Medulla oblongata (tissue), 1 donor: Measurements from ENCODE around the gene CDH4.
A peak's percentile ranks its signal among the peaks of the same experiment; 100 is the strongest.
"Not testable (repeated sequence)": the region's sequence is repeated elsewhere in the genome, so short reads cannot be mapped to it uniquely, and the experiment has no call there.

Experiments
- DNase-seq: peaks from one replicate; pipeline ENCODE4 v3.0.0-alpha.2; 2015; ENCODE audit errors: extremely low spot score

The CDH4 gene

DNA sequence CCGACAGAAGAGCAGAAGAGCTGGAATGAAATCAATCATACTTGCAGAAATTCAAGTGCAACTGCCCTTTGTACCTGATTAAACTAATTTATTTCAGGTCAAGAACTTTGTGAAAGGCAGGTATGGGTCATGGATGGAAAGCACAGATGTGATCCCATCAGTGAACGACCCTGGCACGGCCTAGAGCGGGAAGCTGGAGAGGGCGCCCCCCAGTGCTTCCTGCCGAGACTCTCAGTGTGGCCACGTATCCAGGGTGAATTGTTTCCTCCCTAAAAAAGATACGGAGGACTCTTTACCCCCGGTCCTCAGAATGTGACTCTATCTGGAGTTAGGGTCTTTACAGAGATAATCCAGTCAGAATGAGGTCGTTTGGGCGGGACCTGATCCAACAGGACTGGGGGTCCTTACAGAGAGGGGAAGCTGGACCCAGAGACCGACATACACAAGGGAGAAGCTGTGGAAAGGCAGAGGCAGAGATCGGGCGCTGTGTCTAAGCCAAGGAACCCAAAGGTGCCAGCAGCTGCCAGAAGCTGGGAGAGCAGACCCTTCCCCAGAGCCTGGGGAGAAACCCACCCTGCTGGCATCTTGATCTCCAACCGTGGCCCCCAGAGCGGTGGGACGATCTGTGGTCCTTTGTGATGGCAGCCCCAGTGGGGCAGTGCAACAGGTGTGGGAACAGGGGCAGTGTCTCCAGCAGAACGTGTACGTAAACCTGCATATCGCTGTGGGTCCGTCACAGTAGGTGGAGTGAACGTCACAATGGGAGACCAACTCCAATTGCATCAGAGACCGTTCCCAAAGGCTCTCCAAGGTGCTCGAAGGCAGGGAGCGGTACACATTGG, 721.7 kb downstream of the CDH4 start:
- no peak for DNase-seq

GRCh38 chr20:61974357-61974665, 722.2 kb downstream of the CDH4 start:
- no peak for DNase-seq

DNA sequence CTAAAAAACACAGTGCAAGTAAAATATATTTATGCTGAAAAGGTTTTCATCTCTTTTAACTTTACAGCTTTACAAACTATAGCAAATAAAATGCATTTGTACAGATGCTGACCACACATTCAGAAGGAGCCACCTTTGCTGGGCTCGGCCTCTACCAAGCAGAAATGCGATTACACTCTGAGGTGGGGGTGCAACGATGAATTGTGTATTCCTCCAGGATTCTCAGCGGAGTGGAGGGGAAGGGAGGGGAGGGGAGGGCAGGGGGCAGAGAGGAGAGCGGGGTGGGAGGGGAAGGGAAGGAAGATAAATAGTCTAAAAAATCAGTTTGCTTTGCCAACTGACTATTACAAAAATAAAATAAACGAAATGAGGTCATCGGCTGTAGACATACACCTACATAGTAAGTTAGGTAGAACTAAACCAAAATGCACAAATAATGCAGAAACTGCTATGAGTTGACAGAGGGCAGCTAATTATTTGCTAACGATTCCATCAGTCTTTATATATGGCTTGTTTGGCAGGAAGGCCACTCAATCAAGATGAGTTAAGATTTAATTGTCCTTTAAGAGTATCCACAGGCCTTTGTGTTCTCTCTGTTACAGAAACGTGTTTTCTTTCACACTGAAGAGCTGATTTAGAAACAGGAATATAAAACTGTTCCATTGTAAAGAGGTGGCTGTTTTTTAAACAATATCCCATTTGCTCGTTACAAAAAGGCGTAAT, 723.5 kb downstream of the CDH4 start:
- DNase-seq = no peak

DNA sequence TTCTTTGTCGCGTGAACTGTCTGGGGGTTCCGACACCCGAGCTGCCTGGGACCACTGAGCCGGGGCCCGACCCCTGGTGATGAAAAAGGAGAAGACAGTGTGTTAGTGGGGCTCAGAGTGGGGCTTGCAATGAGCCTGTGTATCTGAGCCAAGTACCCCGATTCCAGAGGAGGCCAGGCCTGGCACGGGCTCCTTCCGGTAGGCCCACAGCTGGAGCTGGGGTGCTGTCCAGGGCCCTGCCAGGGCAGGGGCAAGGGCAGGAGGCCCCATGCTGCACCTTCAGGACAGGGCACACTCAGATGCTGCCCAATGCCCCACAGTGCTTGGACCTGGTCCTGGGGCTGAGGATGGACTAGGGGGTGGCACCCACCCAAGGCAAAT, 724.2 kb downstream of the CDH4 start:
- no peak for DNase-seq

- DNase-seq = peak; percentile 8
Observed at GRCh38 chr20:61976644-61977418, 724.8 kb downstream of the CDH4 start.

DNA sequence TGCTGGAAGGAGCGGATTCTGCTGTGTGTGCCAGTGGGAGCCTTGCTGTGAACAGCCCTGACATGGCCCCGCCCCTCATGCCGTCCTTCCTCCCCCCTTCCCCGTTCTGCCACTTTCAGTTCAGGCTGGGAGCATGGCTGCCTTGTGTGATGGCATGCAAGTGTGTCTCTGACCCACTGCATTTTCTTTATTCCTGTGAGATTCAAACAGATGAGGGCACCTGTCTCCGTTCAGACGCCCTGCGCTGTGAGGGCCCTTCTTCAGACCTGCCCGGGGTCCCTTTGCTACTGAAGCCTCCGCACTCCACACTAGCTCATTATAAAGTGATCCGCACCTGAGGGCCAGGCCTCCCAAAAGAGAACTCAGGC, 725.3 kb downstream of the CDH4 start:
- no peak for DNase-seq

GRCh38 chr20:61978491-61978890, 726.4 kb downstream of the CDH4 start:
- DNase-seq = no peak

DNA sequence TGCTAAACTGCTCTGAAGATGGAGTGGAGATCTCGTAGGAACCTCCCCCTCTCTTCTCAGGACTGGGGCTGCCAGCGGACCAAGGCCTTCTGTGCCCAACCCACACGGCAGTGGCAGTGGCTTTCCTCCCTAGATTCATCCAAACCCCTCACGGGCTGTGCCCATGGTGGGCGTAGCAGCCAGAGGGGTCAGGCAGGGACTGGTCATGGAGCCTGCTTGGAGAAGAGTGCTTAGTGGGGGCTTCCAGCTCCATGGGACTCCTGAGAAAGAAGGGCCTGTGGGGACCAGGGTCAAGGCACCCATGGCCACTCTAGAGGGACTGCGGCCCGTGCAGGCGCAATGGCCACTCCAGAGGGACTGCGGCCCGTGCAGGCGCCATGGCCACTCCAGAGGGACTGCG, 727.0 kb downstream of the CDH4 start:
- DNase-seq = no peak

GRCh38 chr20:61979701-61980635, 727.9 kb downstream of the CDH4 start:
- DNase-seq = no peak

DNA sequence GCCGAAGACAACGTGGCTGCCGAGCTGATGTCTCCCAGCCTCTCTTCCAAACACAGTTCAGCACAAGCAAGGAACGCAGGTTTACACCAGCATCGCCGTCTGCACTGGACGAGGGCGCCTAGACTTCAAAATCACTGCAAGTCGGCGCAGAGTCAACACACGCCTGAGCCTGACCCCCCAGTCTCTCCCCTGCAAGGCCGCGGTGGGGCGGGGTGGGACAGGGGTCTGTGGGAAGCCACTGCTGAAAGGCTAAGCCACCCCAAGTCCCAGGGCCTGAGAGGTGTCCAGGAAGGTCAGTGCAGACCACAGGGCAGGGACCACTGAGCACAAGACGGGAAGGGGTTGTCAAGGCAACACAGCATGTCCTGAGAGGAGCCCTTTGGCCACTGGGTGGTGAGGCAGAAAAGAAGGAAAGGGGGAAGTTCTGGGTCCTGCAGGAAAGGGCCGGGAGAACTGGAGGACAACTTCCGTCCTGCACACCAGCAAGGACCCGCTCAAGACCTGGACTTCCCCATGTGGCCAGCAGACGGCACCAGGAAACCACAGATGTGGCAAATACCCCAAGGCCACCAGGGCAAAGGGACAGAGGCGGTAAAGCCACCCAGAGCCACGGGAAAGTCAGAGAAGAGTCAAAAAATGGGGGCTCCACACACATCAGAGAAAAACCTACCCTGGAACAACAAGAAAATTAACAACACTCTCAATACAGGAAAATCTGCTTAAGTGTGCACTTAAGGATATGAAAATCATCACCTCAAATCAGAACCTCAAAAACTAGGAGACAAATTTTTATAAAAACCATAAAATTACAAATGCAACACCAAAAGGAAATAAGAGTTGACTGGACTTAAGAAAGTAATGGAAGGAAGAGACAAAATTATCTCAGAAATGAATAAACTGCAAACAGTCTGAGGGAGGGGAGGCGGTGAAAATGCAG, 728.9 kb downstream of the CDH4 start:
- peak; percentile 17 for DNase-seq

- not testable (repeated sequence) for DNase-seq
Observed at GRCh38 chr20:61981691-61982090, 729.6 kb downstream of the CDH4 start.

- DNase-seq = no peak
Observed at GRCh38 chr20:61982191-61982950, 730.3 kb downstream of the CDH4 start.

DNA sequence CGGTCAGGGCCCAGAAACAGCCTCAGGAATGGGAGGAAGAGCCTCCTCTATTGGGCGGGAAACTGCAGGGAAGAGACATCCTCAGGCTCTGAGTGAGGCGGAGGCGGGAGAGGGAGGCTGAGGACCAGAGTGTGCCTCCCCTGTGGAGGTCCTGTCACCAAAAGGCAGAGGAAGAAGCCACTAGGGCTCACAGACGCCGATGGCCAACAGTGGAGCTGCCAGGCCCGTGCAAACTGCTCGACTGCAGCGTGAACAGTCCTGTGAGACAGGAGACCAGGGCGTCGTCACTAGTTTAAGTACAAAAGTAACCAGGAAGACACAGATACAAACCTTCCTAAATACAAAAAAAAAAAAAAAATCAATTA, 730.9 kb downstream of the CDH4 start:
- no peak for DNase-seq

DNA sequence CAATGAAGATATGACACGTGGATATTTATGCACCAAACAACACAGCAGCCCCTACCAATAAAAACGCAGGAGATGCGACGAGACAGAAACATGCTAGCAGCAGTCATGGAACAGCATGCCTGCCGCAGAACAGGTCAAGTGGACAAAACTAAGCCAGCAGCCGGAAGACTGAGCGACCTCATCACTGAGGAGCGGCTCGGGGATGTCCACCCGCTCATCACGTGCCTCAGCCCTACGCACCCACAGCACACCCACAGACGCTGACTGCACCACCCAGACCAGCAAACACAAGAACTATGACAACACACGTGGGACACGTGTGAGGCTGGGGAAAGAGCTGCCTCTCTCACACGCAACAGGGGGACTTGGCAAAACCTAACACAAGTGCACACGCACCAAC, 731.9 kb downstream of the CDH4 start:
- DNase-seq = no peak

DNA sequence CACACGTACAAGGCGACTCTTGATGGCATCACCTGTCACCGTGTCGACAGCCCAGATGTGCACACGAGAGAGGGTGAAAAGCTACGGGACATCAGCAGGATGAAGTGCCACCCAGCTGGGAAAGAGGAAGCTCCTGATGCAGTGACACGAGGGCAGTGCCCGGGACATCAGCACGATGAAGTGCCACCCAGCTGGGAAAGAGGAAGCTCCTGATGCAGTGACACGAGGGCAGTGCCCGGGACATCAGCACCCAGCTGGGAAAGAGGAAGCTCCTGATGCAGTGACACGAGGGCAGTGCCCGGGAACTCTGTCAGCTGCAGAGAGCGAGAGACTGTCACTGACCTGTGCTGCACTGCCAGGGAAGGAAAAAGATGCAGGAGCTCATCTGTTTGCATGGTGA, 732.4 kb downstream of the CDH4 start:
- not testable (repeated sequence) for DNase-seq

GRCh38 chr20:61985096-61985495, 733.0 kb downstream of the CDH4 start:
- DNase-seq = no peak

- DNase-seq = no peak
Observed at GRCh38 chr20:61986762-61987321, 734.8 kb downstream of the CDH4 start.

DNA sequence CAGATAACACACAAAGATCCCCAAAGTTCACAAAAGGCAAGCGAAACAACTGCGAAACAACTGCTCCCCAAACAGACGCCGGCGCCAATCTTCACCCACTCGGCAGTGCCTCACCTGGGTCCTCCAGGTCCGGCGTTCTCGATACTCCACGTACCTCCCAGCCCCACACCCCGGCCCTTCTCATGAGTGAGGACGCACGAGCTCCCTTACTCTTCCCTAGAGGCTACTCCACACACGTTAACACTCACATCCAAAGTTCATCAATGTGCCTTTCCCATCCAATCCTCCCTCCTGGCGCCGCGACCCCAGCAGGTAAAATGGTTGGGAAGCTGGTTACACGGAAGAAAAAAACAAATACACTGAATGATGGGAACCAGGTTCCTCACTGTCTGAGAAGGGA, 736.6 kb downstream of the CDH4 start:
- DNase-seq = no peak

- no peak for DNase-seq
Observed at GRCh38 chr20:61989741-61990140, 737.7 kb downstream of the CDH4 start.
